Peyer's patch (tissue), 4 donors: Measurements from ENCODE around the gene GLB1L3.

Source experiments
- POLR2A ChIP-seq, 2 donors: fragments of 450-650 bp; IDR thresholded peaks; one replicate each; pipeline ENCODE4 v1.5.1; 2017; ENCODE audit warnings: antibody characterized with exemption in 2 of 2, mild to moderate bottlenecking in 2 of 2, moderate library complexity in 2 of 2
- TF ChIP-seq, protein P1 (sequence below), 6 experiments: fragments of 450-650 bp in 4 of 6; fragments of 200-600 bp in 2 of 6; sonication (generic) in 1 of 6; IDR thresholded peaks; one replicate each; pipeline ENCODE4 v1.5.1; 2017 to 2019; ENCODE audit warnings: antibody characterized with exemption in 6 of 6, mild to moderate bottlenecking in 3 of 6, moderate library complexity in 1 of 6

DNA sequence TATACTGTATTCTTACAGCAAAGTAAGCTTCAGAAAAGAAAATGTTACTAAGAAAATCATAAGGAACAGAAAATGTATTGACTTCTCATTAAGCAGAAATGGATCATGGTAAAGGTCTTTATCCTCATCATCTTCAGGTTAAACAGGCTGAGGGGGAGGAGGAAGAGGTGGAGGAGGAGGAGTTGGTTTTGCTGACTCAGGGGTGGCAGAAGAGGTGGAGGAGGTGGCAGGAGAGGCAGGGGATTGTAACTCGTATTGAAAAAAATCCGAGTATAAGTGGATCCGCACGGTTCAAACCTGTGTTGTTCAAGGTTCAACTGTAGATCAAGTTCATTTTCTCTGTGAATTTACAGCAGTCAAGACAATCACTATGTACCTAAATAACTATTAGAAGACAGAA is 13.0 kb downstream of the GLB1L3 start:
- TF ChIP-seq, protein P1, sequence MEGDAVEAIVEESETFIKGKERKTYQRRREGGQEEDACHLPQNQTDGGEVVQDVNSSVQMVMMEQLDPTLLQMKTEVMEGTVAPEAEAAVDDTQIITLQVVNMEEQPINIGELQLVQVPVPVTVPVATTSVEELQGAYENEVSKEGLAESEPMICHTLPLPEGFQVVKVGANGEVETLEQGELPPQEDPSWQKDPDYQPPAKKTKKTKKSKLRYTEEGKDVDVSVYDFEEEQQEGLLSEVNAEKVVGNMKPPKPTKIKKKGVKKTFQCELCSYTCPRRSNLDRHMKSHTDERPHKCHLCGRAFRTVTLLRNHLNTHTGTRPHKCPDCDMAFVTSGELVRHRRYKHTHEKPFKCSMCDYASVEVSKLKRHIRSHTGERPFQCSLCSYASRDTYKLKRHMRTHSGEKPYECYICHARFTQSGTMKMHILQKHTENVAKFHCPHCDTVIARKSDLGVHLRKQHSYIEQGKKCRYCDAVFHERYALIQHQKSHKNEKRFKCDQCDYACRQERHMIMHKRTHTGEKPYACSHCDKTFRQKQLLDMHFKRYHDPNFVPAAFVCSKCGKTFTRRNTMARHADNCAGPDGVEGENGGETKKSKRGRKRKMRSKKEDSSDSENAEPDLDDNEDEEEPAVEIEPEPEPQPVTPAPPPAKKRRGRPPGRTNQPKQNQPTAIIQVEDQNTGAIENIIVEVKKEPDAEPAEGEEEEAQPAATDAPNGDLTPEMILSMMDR (IDR thresholded peaks at IDR 0.05): no peak
- TF ChIP-seq POLR2A (IDR thresholded peaks at IDR 0.05): no peak
